ENCODE results near the gene ZNF155.

The ZNF155 gene

GRCh38 chr19:44007473-44007872 lies 23.5 kb downstream of the ZNF155 start:
- peaks cover 19% of the 10 kb centered on the region for H3K36me3 ChIP-seq (ENCODE audit: control insufficient read depth, insufficient read depth, low read length)
- H3K4me3 ChIP-seq (replicated peaks; ENCODE audit: low read depth, low read length), result no peak overlapping the region
- no peaks in the 10 kb centered on the region for H3K27me3 ChIP-seq (replicated peaks; ENCODE audit: control insufficient read depth, insufficient read depth, low read length)
- DNase-seq (ENCODE audit: extremely low read depth, insufficient read length), result no peak
- TF ChIP-seq CTCF (IDR thresholded peaks at IDR 0.05; ENCODE audit: insufficient read depth, low read length, poor library complexity, severe bottlenecking), result no peak

GRCh38 chr19:44010468-44010867 lies 26.5 kb downstream of the ZNF155 start:
- no peak for TF ChIP-seq CTCF (IDR thresholded peaks at IDR 0.05; ENCODE audit: insufficient read depth, low read length, poor library complexity, severe bottlenecking)
- H3K4me3 ChIP-seq (replicated peaks; ENCODE audit: low read depth, low read length), result no peak overlapping the region
- H3K36me3 ChIP-seq (ENCODE audit: control insufficient read depth, insufficient read depth, low read length), result peaks cover 19% of the 10 kb centered on the region
- DNase-seq (ENCODE audit: extremely low read depth, insufficient read length), result no peak
- no peaks in the 10 kb centered on the region for H3K27me3 ChIP-seq (replicated peaks; ENCODE audit: control insufficient read depth, insufficient read depth, low read length)

- no peak for TF ChIP-seq CTCF (IDR thresholded peaks at IDR 0.05; ENCODE audit: insufficient read depth, low read length, poor library complexity, severe bottlenecking)
- H3K36me3 ChIP-seq (ENCODE audit: control insufficient read depth, insufficient read depth, low read length), result no peaks in the 10 kb centered on the region
- DNase-seq (ENCODE audit: extremely low read depth, insufficient read length), result no peak
- no peak overlapping the region for H3K4me3 ChIP-seq (replicated peaks; ENCODE audit: low read depth, low read length)
- no peaks in the 10 kb centered on the region for H3K27me3 ChIP-seq (replicated peaks; ENCODE audit: control insufficient read depth, insufficient read depth, low read length)
Measured at GRCh38 chr19:44019498-44019897, 35.5 kb downstream of the ZNF155 start.

- no peak for DNase-seq (ENCODE audit: extremely low read depth, insufficient read length)
- no peak for TF ChIP-seq CTCF (IDR thresholded peaks at IDR 0.05; ENCODE audit: insufficient read depth, low read length, poor library complexity, severe bottlenecking)
- no peaks in the 10 kb centered on the region for H3K36me3 ChIP-seq (ENCODE audit: control insufficient read depth, insufficient read depth, low read length)
- no peaks in the 10 kb centered on the region for H3K27me3 ChIP-seq (replicated peaks; ENCODE audit: control insufficient read depth, insufficient read depth, low read length)
- no peak overlapping the region for H3K4me3 ChIP-seq (replicated peaks; ENCODE audit: low read depth, low read length)
Measured at GRCh38 chr19:44021221-44021620, 37.2 kb downstream of the ZNF155 start.

- no peak for DNase-seq (ENCODE audit: extremely low read depth, insufficient read length)
- Histone ChIP-seq H3K36me3 (ENCODE audit: control insufficient read depth, insufficient read depth, low read length) (peaks cover 3% of the 10 kb centered on the region; the same call in 1 of the 2 replicates), H3K4me3 (replicated peaks; ENCODE audit: low read depth, low read length) (peak overlapping the region; percentile 65), H3K27me3 (replicated peaks; ENCODE audit: control insufficient read depth, insufficient read depth, low read length) (no peaks in the 10 kb centered on the region)
- no peak for TF ChIP-seq CTCF (IDR thresholded peaks at IDR 0.05; ENCODE audit: insufficient read depth, low read length, poor library complexity, severe bottlenecking)
Measured at GRCh38 chr19:44024900-44025216, 40.9 kb downstream of the ZNF155 start.

- no peak for TF ChIP-seq CTCF (IDR thresholded peaks at IDR 0.05; ENCODE audit: insufficient read depth, low read length, poor library complexity, severe bottlenecking)
- Histone ChIP-seq H3K36me3 (ENCODE audit: control insufficient read depth, insufficient read depth, low read length) (peaks cover 3% of the 10 kb centered on the region; the same call in 1 of the 2 replicates), H3K4me3 (replicated peaks; ENCODE audit: low read depth, low read length) (peak within 1 kb of the TSS; percentile 65), H3K27me3 (replicated peaks; ENCODE audit: control insufficient read depth, insufficient read depth, low read length) (no peaks in the 10 kb centered on the region)
- DNase-seq (ENCODE audit: extremely low read depth, insufficient read length), result peak; percentile 75
Measured at GRCh38 chr19:44025217-44025936, 41.4 kb downstream of the ZNF155 start, which contains the start of gene ZNF222. TSS of gene ZNF222 (plus strand) at chr19:44025379. CDS start at chr19:44025437, 58 bp downstream.
